HG03039 (cell line): Measurements from ENCODE around the gene UGT1A9.

Source experiments
- ATAC-seq: cut with Tn5 transposase; IDR thresholded peaks from one replicate; pipeline ENCODE4 v1.9.1; 2021; ENCODE audit warnings: mild to moderate bottlenecking, moderate library complexity; ENCODE audit not compliant: unreplicated experiment

UGT1A9 gene

GRCh38 chr2:233814056-233814835, 142.5 kb downstream of the UGT1A9 start:
- ATAC-seq = no peak

GRCh38 chr2:233815861-233816260, 144.2 kb downstream of the UGT1A9 start:
- ATAC-seq = no peak

- no peak for ATAC-seq
Measured at GRCh38 chr2:233816334-233816733, 144.6 kb downstream of the UGT1A9 start.

- no peak for ATAC-seq
Measured at GRCh38 chr2:233816771-233817170, 145.1 kb downstream of the UGT1A9 start.

- no peak for ATAC-seq
Measured at GRCh38 chr2:233817361-233817911, 145.7 kb downstream of the UGT1A9 start.

GRCh38 chr2:233817995-233818638, 146.4 kb downstream of the UGT1A9 start:
- no peak for ATAC-seq

- ATAC-seq = no peak
Measured at GRCh38 chr2:233818639-233819621, 147.2 kb downstream of the UGT1A9 start.

GRCh38 chr2:233819884-233820773, 148.4 kb downstream of the UGT1A9 start:
- no peak for ATAC-seq

- ATAC-seq = no peak
Measured at GRCh38 chr2:233820774-233821105, 149.0 kb downstream of the UGT1A9 start.

- no peak for ATAC-seq
Measured at GRCh38 chr2:233821196-233821595, 149.5 kb downstream of the UGT1A9 start.

- ATAC-seq = no peak
Measured at GRCh38 chr2:233821709-233822100, 150.0 kb downstream of the UGT1A9 start.

- no peak for ATAC-seq
Measured at GRCh38 chr2:233822101-233822771, 150.5 kb downstream of the UGT1A9 start.
